NCI-H1436 (cell line): ENCODE results near the gene SEMA4C.

ENCODE experiments used
- DNase-seq: peaks from one replicate; lab custom pipeline; 2025; lab: John Stamatoyannopoulos, UW

The SEMA4C gene

GRCh38 chr2:96881349-96882195 is 11.7 kb upstream of the SEMA4C start:
- DNase-seq = no peak

GRCh38 chr2:96880891-96881273 is 11.0 kb upstream of the SEMA4C start:
- no peak for DNase-seq

- DNase-seq = no peak
Observed at GRCh38 chr2:96879545-96880040, 9.7 kb upstream of the SEMA4C start.

GRCh38 chr2:96878796-96879544 is 9.1 kb upstream of the SEMA4C start:
- DNase-seq = no peak

GRCh38 chr2:96878171-96878570 is 8.3 kb upstream of the SEMA4C start:
- no peak for DNase-seq

- DNase-seq = no peak
Observed at GRCh38 chr2:96877631-96878092, 7.8 kb upstream of the SEMA4C start.

GRCh38 chr2:96877042-96877451 is 7.2 kb upstream of the SEMA4C start:
- DNase-seq = no peak

- DNase-seq = no peak
Observed at GRCh38 chr2:96876269-96877041, 6.6 kb upstream of the SEMA4C start.

GRCh38 chr2:96875498-96876268 is 5.8 kb upstream of the SEMA4C start:
- DNase-seq = no peak

- DNase-seq = peak; percentile 26
Observed at GRCh38 chr2:96874198-96874831, 4.4 kb upstream of the SEMA4C start.

GRCh38 chr2:96873651-96874096 is 3.8 kb upstream of the SEMA4C start:
- DNase-seq = no peak

GRCh38 chr2:96872591-96873349 is 2.9 kb upstream of the SEMA4C start:
- no peak for DNase-seq

GRCh38 chr2:96870626-96871255 is 861 bp upstream of the SEMA4C start:
- DNase-seq = no peak

- DNase-seq = no peak
Observed at GRCh38 chr2:96869281-96869821, 529 bp downstream of the SEMA4C start.

GRCh38 chr2:96868555-96869280 is 1.2 kb downstream of the SEMA4C start:
- DNase-seq = peak; percentile 72

GRCh38 chr2:96867756-96868554 is 1.9 kb downstream of the SEMA4C start:
- no peak for DNase-seq

GRCh38 chr2:96866986-96867755 is 2.7 kb downstream of the SEMA4C start:
- DNase-seq = no peak
